HG02763 (cell line): Measurements from ENCODE around the gene SLC52A1.

Source experiments
- ATAC-seq: cut with Tn5 transposase; IDR thresholded peaks from one replicate; pipeline ENCODE4 v1.9.1; 2021; ENCODE audit warnings: mild to moderate bottlenecking, moderate library complexity; ENCODE audit not compliant: unreplicated experiment

Gene SLC52A1

DNA sequence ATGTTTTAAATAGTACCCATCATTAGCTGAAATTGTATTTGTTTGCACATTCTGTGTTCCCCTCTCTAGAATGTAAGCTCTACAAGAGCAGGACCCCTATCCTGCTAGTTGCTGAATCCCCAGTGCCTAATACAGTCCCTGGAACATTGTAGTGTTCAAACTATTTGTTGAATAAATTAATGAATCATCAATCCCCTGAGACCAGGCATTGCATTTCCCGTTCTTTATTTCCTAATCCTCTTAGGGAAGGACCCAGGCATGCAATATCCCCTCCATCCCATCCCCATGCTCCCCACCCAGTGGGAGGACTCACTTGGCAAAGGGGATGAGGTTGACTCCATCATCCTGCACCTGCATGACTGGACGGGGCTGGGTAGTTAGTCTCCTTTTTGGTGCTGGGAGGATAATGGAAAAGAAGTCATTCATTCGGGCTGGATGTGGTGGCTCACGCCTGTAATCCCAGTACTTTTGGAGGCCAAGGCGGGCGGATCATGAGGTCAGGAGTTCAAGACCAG is 41.1 kb downstream of the SLC52A1 start:
- ATAC-seq, result no peak

DNA sequence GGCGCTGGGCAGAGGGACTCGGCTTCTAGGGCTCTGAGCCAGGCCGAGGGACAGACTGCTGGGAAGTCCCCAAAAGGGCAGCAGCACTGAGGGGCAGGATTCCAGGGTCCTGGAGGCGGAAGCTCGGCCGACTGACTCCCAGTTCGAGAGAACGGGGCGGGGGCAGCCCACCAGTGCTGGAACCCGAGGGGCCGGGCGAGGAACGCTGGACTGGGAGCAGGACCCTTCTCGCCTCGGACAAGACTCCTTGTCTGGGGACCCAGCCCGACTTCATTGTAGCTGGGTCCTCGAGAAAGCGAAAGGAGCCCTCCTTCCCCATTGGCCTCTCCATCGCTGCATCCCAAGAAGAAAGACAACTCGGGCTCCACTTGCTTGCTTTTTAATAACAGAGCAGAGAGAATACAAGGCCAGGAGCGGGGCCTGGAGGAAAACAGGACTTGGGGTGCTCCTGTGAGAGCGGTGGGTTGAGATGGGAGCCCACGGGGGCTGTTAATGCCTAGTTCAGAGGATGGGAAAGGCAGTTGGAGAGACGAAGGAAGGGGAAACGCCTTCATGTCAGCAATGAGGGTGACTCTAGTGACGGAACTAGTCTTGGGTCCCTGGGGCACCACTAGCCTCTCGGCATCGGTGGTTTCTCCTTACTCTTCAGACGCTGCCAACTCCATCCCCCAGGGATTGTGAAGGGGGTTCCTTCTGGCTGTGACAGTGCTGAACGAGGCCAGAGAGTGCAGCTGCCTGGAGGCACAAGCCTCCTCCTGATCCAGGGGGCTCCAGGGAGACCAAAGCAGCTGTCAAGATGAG is 47.3 kb downstream of the SLC52A1 start:
- ATAC-seq, result peak; percentile 9

DNA sequence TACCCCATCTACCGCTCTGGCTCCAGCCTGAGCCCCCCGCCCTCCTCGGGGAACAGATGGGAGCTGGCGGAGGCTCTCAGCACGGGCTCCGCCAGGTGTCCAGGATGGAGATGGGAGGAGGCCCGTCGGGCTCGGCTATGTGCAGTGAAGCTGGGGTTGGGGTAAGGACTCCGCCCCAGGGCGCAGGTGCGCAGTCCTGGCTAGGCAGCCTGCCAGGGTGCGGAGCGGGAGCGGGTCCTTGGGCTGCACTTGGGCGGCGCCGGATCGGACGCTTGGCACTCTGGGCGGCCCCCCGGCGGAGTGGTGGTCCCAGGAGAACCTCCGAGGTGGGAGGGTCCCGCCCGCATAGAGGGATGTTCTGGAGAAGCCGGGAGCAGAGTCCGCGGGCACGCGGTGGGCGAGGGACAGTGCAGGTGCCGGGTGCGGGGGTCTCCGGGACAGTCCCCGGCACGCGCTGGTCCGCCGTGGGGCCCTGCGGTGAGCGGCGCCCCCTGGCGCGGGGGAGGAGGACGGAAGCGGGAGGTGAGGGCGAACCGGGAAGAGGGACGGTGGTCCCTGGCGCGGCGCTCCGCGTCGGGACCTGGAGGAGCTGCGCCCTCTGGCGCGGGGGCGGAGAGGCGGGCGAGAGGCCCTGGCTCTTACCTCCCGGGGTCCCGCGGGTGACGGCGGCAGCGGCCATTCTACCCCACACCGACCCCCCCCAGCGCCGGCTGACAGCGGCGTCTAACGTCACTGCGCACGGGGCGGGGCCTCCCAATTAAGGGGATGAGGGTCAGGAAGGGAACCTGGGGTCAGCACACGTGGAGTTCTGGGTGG is 48.1 kb downstream of the SLC52A1 start, which contains the start of gene CAMTA2:
Gene CAMTA2, minus strand, starts transcription at position 725 of the 816 bp plus-strand sequence. CDS start 1,453 bp downstream, outside the sequence.
- peak; percentile 73 for ATAC-seq

DNA sequence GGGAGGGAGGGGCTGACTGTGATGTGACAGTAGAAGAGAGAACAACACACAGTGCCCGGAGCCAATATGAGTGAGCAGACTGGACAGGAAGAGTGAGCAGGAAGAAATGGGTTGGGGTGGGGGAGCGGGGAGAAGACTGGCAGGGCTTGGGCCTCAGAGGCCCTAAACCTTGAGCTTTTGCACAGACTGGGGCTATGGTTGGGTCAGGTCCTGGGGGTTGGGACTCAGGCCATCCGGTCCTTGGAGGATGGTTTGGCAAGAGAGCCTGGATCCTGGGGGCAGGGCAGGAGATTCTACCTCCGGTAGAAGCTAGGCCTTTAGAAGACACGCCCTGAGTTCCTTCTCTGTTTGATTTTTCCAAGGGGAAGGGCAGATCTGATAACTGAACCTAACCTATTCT is 48.8 kb downstream of the SLC52A1 start:
- ATAC-seq, result no peak
